Measurements from ENCODE around the gene C2orf42.
"Not testable (repeated sequence)": the region's sequence is repeated elsewhere in the genome, so short reads cannot be mapped to it uniquely, and the experiment has no call there.

C2orf42 gene

GRCh38 chr2:70169654-70170245 is 21.1 kb downstream of the C2orf42 start:
- DNase-seq, result not testable (repeated sequence)

- no peak for DNase-seq
Observed at GRCh38 chr2:70161069-70161534, 29.7 kb downstream of the C2orf42 start.

GRCh38 chr2:70160545-70160944 is 30.3 kb downstream of the C2orf42 start:
- no peak for DNase-seq

- DNase-seq, result not testable (repeated sequence)
Observed at GRCh38 chr2:70149130-70149686, 41.6 kb downstream of the C2orf42 start.

- not testable (repeated sequence) for DNase-seq
Observed at GRCh38 chr2:70148211-70148760, 42.5 kb downstream of the C2orf42 start.

GRCh38 chr2:70145851-70146739 is 44.7 kb downstream of the C2orf42 start:
- peak; percentile 45 for DNase-seq

- no peak for DNase-seq
Observed at GRCh38 chr2:70145144-70145490, 45.7 kb downstream of the C2orf42 start.

GRCh38 chr2:70144443-70145143 is 46.2 kb downstream of the C2orf42 start:
- DNase-seq, result no peak

GRCh38 chr2:70143314-70144150 is 47.3 kb downstream of the C2orf42 start:
- peak; percentile 61 for DNase-seq

- peak; percentile 100 for DNase-seq
Observed at GRCh38 chr2:70142590-70143313, 48.1 kb downstream of the C2orf42 start.

GRCh38 chr2:70141902-70142589 is 48.8 kb downstream of the C2orf42 start:
- no peak for DNase-seq

- peak; percentile 77 for DNase-seq
Observed at GRCh38 chr2:70141212-70141901, 49.5 kb downstream of the C2orf42 start.

GRCh38 chr2:70140791-70141211 is 50.0 kb downstream of the C2orf42 start:
- no peak for DNase-seq

- not testable (repeated sequence) for DNase-seq
Observed at GRCh38 chr2:70134323-70134983, 56.4 kb downstream of the C2orf42 start.

- peak; percentile 48 for DNase-seq
Observed at GRCh38 chr2:70133491-70134322, 57.1 kb downstream of the C2orf42 start.

- DNase-seq, result no peak
Observed at GRCh38 chr2:70133127-70133452, 57.7 kb downstream of the C2orf42 start.

GRCh38 chr2:70132244-70133126 is 58.3 kb downstream of the C2orf42 start:
- peak; percentile 45 for DNase-seq
